Muscle layer of duodenum (tissue), 2 donors: Measurements from ENCODE around the gene TUBB2A.
"Not testable (repeated sequence)": the region's sequence is repeated elsewhere in the genome, so short reads cannot be mapped to it uniquely, and the experiment has no call there.

Experiments used
- H3K27ac ChIP-seq: one replicate; pipeline ENCODE4 v1.7.0; 2013; ENCODE audit warnings: mild to moderate bottlenecking, low read length
- H3K27me3 ChIP-seq: one replicate; pipeline ENCODE4 v1.7.0; 2013; ENCODE audit warnings: low read depth, mild to moderate bottlenecking, control low read depth, low read length
- H3K36me3 ChIP-seq, 2 donors: one replicate each; pipeline ENCODE4 v1.7.0; 2013; ENCODE audit warnings: low read length in 2 of 2, control low read depth in 1 of 2, mild to moderate bottlenecking in 1 of 2; ENCODE audit not compliant: insufficient read depth in 2 of 2, control insufficient read depth in 1 of 2
- H3K4me1 ChIP-seq, 2 donors: one replicate each; pipeline ENCODE4 v1.7.0; 2013; ENCODE audit warnings: low read length in 2 of 2, mild to moderate bottlenecking in 2 of 2, control low read depth in 1 of 2, moderate library complexity in 1 of 2; ENCODE audit not compliant: insufficient read depth in 2 of 2, control insufficient read depth in 1 of 2
- H3K4me3 ChIP-seq, 2 donors: one replicate each; pipeline ENCODE4 v1.7.0; 2013; ENCODE audit warnings: low read length in 2 of 2, low read depth in 1 of 2, mild to moderate bottlenecking in 1 of 2
- H3K9me3 ChIP-seq, 2 donors: one replicate each; pipeline ENCODE4 v1.7.0; 2013; ENCODE audit warnings: low read length in 2 of 2, control low read depth in 1 of 2, mild to moderate bottlenecking in 1 of 2; ENCODE audit not compliant: control insufficient read depth in 1 of 2
- donor health status: healthy.

TUBB2A gene

GRCh38 chr6:3195695-3196497 lies 38.6 kb upstream of the TUBB2A start:
- Histone ChIP-seq H3K9me3 (no peaks in the 10 kb centered on the region), H3K4me1 (peaks cover 0 to 5% of the 10 kb centered on the region in 2 donors), H3K27ac (no peak overlapping the region), H3K27me3 (no peaks in the 10 kb centered on the region), H3K4me3 (no peak overlapping the region), H3K36me3 (no peaks in the 10 kb centered on the region)

- H3K27ac ChIP-seq, result no peak overlapping the region
- H3K4me3 ChIP-seq, result no peak overlapping the region
Observed at GRCh38 chr6:3195420-3195694, 38.0 kb upstream of the TUBB2A start.

GRCh38 chr6:3194535-3195419 lies 37.4 kb upstream of the TUBB2A start:
- Histone ChIP-seq H3K27me3 (no peaks in the 10 kb centered on the region), H3K27ac (no peak overlapping the region), H3K4me3 (no peak overlapping the region), H3K9me3 (no peaks in the 10 kb centered on the region), H3K4me1 (peaks cover 0 to 5% of the 10 kb centered on the region in 2 donors), H3K36me3 (no peaks in the 10 kb centered on the region)

More at GRCh38 chr6:3195420-3195694, 38.0 kb upstream of the TUBB2A start:
- Histone ChIP-seq H3K4me1 (peaks cover 0 to 5% of the 10 kb centered on the region in 2 donors), H3K36me3 (no peaks in the 10 kb centered on the region), H3K27me3 (no peaks in the 10 kb centered on the region), H3K9me3 (no peaks in the 10 kb centered on the region)

GRCh38 chr6:3193102-3193849 lies 35.9 kb upstream of the TUBB2A start:
- H3K4me3 ChIP-seq, result no peak overlapping the region
- H3K27me3 ChIP-seq, result no peaks in the 10 kb centered on the region
- H3K36me3 ChIP-seq, result no peaks in the 10 kb centered on the region
- H3K4me1 ChIP-seq, result peaks cover 0 to 5% of the 10 kb centered on the region in 2 donors
- no peak overlapping the region for H3K27ac ChIP-seq
- no peaks in the 10 kb centered on the region for H3K9me3 ChIP-seq

- Histone ChIP-seq H3K4me1 (peaks cover 0 to 5% of the 10 kb centered on the region in 2 donors), H3K27me3 (no peaks in the 10 kb centered on the region), H3K27ac (no peak overlapping the region), H3K9me3 (no peaks in the 10 kb centered on the region), H3K36me3 (no peaks in the 10 kb centered on the region), H3K4me3 (no peak overlapping the region)
Observed at GRCh38 chr6:3190779-3191178, 33.4 kb upstream of the TUBB2A start.

GRCh38 chr6:3190056-3190455 lies 32.7 kb upstream of the TUBB2A start:
- no peaks in the 10 kb centered on the region for H3K36me3 ChIP-seq
- no peak overlapping the region for H3K27ac ChIP-seq
- H3K4me1 ChIP-seq, result peaks cover 0 to 5% of the 10 kb centered on the region in 2 donors
- H3K4me3 ChIP-seq, result no peak overlapping the region
- H3K27me3 ChIP-seq, result no peaks in the 10 kb centered on the region
- H3K9me3 ChIP-seq, result no peaks in the 10 kb centered on the region

- H3K27me3 ChIP-seq, H3K4me3 ChIP-seq, H3K36me3 ChIP-seq, H3K9me3 ChIP-seq, H3K4me1 ChIP-seq, H3K27ac ChIP-seq: not testable (repeated sequence)
Observed at GRCh38 chr6:3189192-3189591, 31.8 kb upstream of the TUBB2A start.

- H3K36me3 ChIP-seq, result no peaks in the 10 kb centered on the region
- no peaks in the 10 kb centered on the region for H3K9me3 ChIP-seq
- H3K27me3 ChIP-seq, result no peaks in the 10 kb centered on the region
- no peak overlapping the region for H3K4me3 ChIP-seq
- H3K27ac ChIP-seq, result no peak overlapping the region
- H3K4me1 ChIP-seq, result no peaks in the 10 kb centered on the region
Observed at GRCh38 chr6:3188262-3188661, 30.9 kb upstream of the TUBB2A start.

- Histone ChIP-seq H3K9me3 (no peaks in the 10 kb centered on the region), H3K27ac (no peak overlapping the region), H3K36me3 (no peaks in the 10 kb centered on the region), H3K27me3 (no peaks in the 10 kb centered on the region), H3K4me1 (no peaks in the 10 kb centered on the region), H3K4me3 (no peak overlapping the region)
Observed at GRCh38 chr6:3186974-3187382, 29.6 kb upstream of the TUBB2A start.

GRCh38 chr6:3183066-3183465 lies 25.7 kb upstream of the TUBB2A start:
- Histone ChIP-seq H3K27ac (no peak overlapping the region), H3K36me3 (no peaks in the 10 kb centered on the region), H3K9me3 (no peaks in the 10 kb centered on the region), H3K4me3 (no peak overlapping the region), H3K27me3 (no peaks in the 10 kb centered on the region), H3K4me1 (no peaks in the 10 kb centered on the region)

- Histone ChIP-seq H3K4me1 (no peaks in the 10 kb centered on the region), H3K27me3 (no peaks in the 10 kb centered on the region), H3K4me3 (no peak overlapping the region), H3K36me3 (no peaks in the 10 kb centered on the region), H3K27ac (no peak overlapping the region), H3K9me3 (no peaks in the 10 kb centered on the region)
Observed at GRCh38 chr6:3181105-3181504, 23.8 kb upstream of the TUBB2A start.
